ENCODE measurements around the gene EXOC1. TPM values are rescaled to one million over a fixed set of nuclear protein-coding genes. Genes with fewer than 3 reads are reported as not detected.

EXOC1 gene
- total RNA-seq, 1 experiment from 2014 or later: 21.2 TPM

- no peaks in the 10 kb centered on the region for H3K27me3 Mint-ChIP-seq (ENCODE audit: low read depth)
- Histone ChIP-seq H3K56ac (ENCODE audit: insufficient read length, low read depth, low read length) (no peak overlapping the region), H2BK15ac (ENCODE audit: low read depth, low read length) (no peak overlapping the region), H2BK20ac (ENCODE audit: low read depth, low read length, poor library complexity, severe bottlenecking) (no peak overlapping the region), H3K79me2 (ENCODE audit: insufficient read depth, low read length) (no peaks in the 10 kb centered on the region), H2AFZ (ENCODE audit: low read length) (no peak overlapping the region), H2BK120ac (ENCODE audit: low read depth, low read length, poor library complexity, severe bottlenecking) (no peak overlapping the region), H4K8ac (replicated peaks; ENCODE audit: insufficient read length, low read depth, low read length) (no peak overlapping the region), H3K18ac (ENCODE audit: insufficient read length, low read depth, low read length) (no peak overlapping the region), H4K91ac (ENCODE audit: insufficient read length, low read depth, low read length) (no peak overlapping the region), H3K9me3 (ENCODE audit: control insufficient read depth, low read depth, low read length) (no peaks in the 10 kb centered on the region), H3K27ac (ENCODE audit: insufficient read length, low read depth, low read length) (no peak overlapping the region), H4K20me1 (ENCODE audit: control insufficient read depth, insufficient read depth, insufficient read length) (no peaks in the 10 kb centered on the region), H3K23me2 (ENCODE audit: insufficient read length, low read depth, low read length, poor library complexity, severe bottlenecking) (no peaks in the 10 kb centered on the region), H3K9ac (ENCODE audit: extremely low read depth, insufficient read length, low read length) (no peak overlapping the region), H3K4me2 (ENCODE audit: insufficient read depth, insufficient read length, low read length) (no peak overlapping the region), H3K27me3 (ENCODE audit: insufficient read depth, low read length) (no peaks in the 10 kb centered on the region), H3K23ac (ENCODE audit: insufficient read length, low read depth, low read length) (no peak overlapping the region), H2AK5ac (ENCODE audit: insufficient read length, low read length) (no peak overlapping the region), H3K4ac (ENCODE audit: low read depth, low read length) (no peak overlapping the region), H3K4me1 (ENCODE audit: insufficient read depth, low read length) (peaks cover 2% of the 10 kb centered on the region; the same call in 1 of the 2 replicates), H2BK5ac (ENCODE audit: insufficient read length, low read length) (no peak overlapping the region), H2BK12ac (ENCODE audit: insufficient read length, low read depth, low read length) (no peak overlapping the region), H3K79me1 (ENCODE audit: insufficient read depth, low read depth, low read length, poor library complexity, severe bottlenecking) (no peaks in the 10 kb centered on the region), H3T11ph (ENCODE audit: low read length) (no peak overlapping the region), H3K14ac (ENCODE audit: insufficient read depth, low read length) (no peak overlapping the region), H4K5ac (ENCODE audit: insufficient read length, low read depth, low read length) (no peak overlapping the region)
- no CpG with 5 or more reads among the region's 3 CpGs for WGBS (ENCODE audit: extremely low coverage, insufficient read length, low lambda C conversion rate)
- peaks cover 9 to 22% (median 9%) of the 10 kb centered on the region in 3 experiments for H3K36me3 Mint-ChIP-seq (ENCODE audit: insufficient read depth in 1 of 3, low read depth in 3 of 3)
- peaks cover 14 to 20% of the 10 kb centered on the region in 2 experiments for H3K9me3 Mint-ChIP-seq
- no peak for DNase-seq
- TF ChIP-seq, protein P1, sequence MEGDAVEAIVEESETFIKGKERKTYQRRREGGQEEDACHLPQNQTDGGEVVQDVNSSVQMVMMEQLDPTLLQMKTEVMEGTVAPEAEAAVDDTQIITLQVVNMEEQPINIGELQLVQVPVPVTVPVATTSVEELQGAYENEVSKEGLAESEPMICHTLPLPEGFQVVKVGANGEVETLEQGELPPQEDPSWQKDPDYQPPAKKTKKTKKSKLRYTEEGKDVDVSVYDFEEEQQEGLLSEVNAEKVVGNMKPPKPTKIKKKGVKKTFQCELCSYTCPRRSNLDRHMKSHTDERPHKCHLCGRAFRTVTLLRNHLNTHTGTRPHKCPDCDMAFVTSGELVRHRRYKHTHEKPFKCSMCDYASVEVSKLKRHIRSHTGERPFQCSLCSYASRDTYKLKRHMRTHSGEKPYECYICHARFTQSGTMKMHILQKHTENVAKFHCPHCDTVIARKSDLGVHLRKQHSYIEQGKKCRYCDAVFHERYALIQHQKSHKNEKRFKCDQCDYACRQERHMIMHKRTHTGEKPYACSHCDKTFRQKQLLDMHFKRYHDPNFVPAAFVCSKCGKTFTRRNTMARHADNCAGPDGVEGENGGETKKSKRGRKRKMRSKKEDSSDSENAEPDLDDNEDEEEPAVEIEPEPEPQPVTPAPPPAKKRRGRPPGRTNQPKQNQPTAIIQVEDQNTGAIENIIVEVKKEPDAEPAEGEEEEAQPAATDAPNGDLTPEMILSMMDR (conservative IDR thresholded peaks at IDR 0.05): no peak
- H3K4me1 Mint-ChIP-seq: peaks cover 15% of the 10 kb centered on the region in 2 experiments
- no peak overlapping the region for H3K4me3 Mint-ChIP-seq
- H3K27ac Mint-ChIP-seq: no peak overlapping the region
Measured at GRCh38 chr4:55931833-55932232, 78.4 kb downstream of the EXOC1 start.
